Measurements from ENCODE around the gene NDUFV1.

Gene NDUFV1

GRCh38 chr11:67584205-67584880 is 22.4 kb upstream of the NDUFV1 start:
- ATAC-seq, result peak; percentile 61

GRCh38 chr11:67584881-67585873 is 21.6 kb upstream of the NDUFV1 start:
- TF ChIP-seq CSDC2 (CRISPR knock-in tag; IDR thresholded peaks at IDR 0.05), result no peak
- no peak for ATAC-seq

More at GRCh38 chr11:67584205-67584880, 22.4 kb upstream of the NDUFV1 start:
- TF ChIP-seq ZFP3 (CRISPR knock-in tag; IDR thresholded peaks at IDR 0.05), result no peak
- TF ChIP-seq PPARA (CRISPR knock-in tag; IDR thresholded peaks at IDR 0.05; ENCODE audit: borderline replicate concordance), result no peak
- no peak for TF ChIP-seq TCF4 (CRISPR knock-in tag; IDR thresholded peaks at IDR 0.05; ENCODE audit: borderline replicate concordance)
- TF ChIP-seq, protein P1, sequence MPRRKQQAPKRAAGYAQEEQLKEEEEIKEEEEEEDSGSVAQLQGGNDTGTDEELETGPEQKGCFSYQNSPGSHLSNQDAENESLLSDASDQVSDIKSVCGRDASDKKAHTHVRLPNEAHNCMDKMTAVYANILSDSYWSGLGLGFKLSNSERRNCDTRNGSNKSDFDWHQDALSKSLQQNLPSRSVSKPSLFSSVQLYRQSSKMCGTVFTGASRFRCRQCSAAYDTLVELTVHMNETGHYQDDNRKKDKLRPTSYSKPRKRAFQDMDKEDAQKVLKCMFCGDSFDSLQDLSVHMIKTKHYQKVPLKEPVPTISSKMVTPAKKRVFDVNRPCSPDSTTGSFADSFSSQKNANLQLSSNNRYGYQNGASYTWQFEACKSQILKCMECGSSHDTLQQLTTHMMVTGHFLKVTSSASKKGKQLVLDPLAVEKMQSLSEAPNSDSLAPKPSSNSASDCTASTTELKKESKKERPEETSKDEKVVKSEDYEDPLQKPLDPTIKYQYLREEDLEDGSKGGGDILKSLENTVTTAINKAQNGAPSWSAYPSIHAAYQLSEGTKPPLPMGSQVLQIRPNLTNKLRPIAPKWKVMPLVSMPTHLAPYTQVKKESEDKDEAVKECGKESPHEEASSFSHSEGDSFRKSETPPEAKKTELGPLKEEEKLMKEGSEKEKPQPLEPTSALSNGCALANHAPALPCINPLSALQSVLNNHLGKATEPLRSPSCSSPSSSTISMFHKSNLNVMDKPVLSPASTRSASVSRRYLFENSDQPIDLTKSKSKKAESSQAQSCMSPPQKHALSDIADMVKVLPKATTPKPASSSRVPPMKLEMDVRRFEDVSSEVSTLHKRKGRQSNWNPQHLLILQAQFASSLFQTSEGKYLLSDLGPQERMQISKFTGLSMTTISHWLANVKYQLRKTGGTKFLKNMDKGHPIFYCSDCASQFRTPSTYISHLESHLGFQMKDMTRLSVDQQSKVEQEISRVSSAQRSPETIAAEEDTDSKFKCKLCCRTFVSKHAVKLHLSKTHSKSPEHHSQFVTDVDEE (CRISPR knock-in tag; IDR thresholded peaks at IDR 0.05), result no peak
- TF ChIP-seq, protein P2, sequence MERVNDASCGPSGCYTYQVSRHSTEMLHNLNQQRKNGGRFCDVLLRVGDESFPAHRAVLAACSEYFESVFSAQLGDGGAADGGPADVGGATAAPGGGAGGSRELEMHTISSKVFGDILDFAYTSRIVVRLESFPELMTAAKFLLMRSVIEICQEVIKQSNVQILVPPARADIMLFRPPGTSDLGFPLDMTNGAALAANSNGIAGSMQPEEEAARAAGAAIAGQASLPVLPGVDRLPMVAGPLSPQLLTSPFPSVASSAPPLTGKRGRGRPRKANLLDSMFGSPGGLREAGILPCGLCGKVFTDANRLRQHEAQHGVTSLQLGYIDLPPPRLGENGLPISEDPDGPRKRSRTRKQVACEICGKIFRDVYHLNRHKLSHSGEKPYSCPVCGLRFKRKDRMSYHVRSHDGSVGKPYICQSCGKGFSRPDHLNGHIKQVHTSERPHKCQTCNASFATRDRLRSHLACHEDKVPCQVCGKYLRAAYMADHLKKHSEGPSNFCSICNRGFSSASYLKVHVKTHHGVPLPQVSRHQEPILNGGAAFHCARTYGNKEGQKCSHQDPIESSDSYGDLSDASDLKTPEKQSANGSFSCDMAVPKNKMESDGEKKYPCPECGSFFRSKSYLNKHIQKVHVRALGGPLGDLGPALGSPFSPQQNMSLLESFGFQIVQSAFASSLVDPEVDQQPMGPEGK (CRISPR knock-in tag; IDR thresholded peaks at IDR 0.05; ENCODE audit: borderline replicate concordance), result no peak
- no peak for TF ChIP-seq ZNF70 (CRISPR knock-in tag; IDR thresholded peaks at IDR 0.05)
- TF ChIP-seq, protein P3, sequence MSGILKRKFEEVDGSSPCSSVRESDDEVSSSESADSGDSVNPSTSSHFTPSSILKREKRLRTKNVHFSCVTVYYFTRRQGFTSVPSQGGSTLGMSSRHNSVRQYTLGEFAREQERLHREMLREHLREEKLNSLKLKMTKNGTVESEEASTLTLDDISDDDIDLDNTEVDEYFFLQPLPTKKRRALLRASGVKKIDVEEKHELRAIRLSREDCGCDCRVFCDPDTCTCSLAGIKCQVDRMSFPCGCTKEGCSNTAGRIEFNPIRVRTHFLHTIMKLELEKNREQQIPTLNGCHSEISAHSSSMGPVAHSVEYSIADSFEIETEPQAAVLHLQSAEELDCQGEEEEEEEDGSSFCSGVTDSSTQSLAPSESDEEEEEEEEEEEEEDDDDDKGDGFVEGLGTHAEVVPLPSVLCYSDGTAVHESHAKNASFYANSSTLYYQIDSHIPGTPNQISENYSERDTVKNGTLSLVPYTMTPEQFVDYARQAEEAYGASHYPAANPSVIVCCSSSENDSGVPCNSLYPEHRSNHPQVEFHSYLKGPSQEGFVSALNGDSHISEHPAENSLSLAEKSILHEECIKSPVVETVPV (CRISPR knock-in tag; IDR thresholded peaks at IDR 0.05), result no peak
- no peak for TF ChIP-seq RARB (CRISPR knock-in tag; IDR thresholded peaks at IDR 0.05)
- no peak for TF ChIP-seq BACH2 (CRISPR knock-in tag; IDR thresholded peaks at IDR 0.05; ENCODE audit: borderline replicate concordance)

- ATAC-seq, result no peak
- TF ChIP-seq CREB5 (CRISPR knock-in tag; IDR thresholded peaks at IDR 0.05; ENCODE audit: low read depth) (no peak), ISL1 (CRISPR knock-in tag; IDR thresholded peaks at IDR 0.05) (no peak), TOX (CRISPR knock-in tag; IDR thresholded peaks at IDR 0.05; ENCODE audit: borderline replicate concordance) (no peak), ZNF565 (CRISPR knock-in tag; conservative IDR thresholded peaks at IDR 0.05; ENCODE audit: low read depth) (no peak), CSDC2 (CRISPR knock-in tag; IDR thresholded peaks at IDR 0.05) (no peak), GLIS3 (CRISPR knock-in tag; IDR thresholded peaks at IDR 0.05) (no peak), ZFP3 (CRISPR knock-in tag; IDR thresholded peaks at IDR 0.05) (no peak), ARNTL (CRISPR knock-in tag; IDR thresholded peaks at IDR 0.05; ENCODE audit: borderline replicate concordance, low read depth) (no peak), PPARA (CRISPR knock-in tag; IDR thresholded peaks at IDR 0.05; ENCODE audit: borderline replicate concordance) (no peak), OSR1 (CRISPR knock-in tag; IDR thresholded peaks at IDR 0.05) (no peak), ZNF8 (CRISPR knock-in tag; IDR thresholded peaks at IDR 0.05) (no peak), ZNF70 (CRISPR knock-in tag; IDR thresholded peaks at IDR 0.05) (no peak), RARB (CRISPR knock-in tag; IDR thresholded peaks at IDR 0.05) (no peak), ZC3H10 (CRISPR knock-in tag; IDR thresholded peaks at IDR 0.05) (no peak), BACH2 (CRISPR knock-in tag; IDR thresholded peaks at IDR 0.05; ENCODE audit: borderline replicate concordance) (no peak)
- TF ChIP-seq, protein P2 (CRISPR knock-in tag; IDR thresholded peaks at IDR 0.05; ENCODE audit: borderline replicate concordance), result no peak
- TF ChIP-seq, protein P3 (CRISPR knock-in tag; IDR thresholded peaks at IDR 0.05), result no peak
- TF ChIP-seq, protein P1 (CRISPR knock-in tag; IDR thresholded peaks at IDR 0.05), result no peak
Measured at GRCh38 chr11:67585911-67586310, 20.8 kb upstream of the NDUFV1 start.
